GM23338 (cell line): ENCODE measurements around the gene SH3GL2. TPM values are rescaled to one million over a fixed set of nuclear protein-coding genes. Genes with fewer than 3 reads are reported as not detected.

Source experiments
- ATAC-seq: fragments of 200-7000 bp; cut with Tn5 transposase; 3 replicates; pipeline ENCODE4 v1.9.1; 2020
- DNase-seq: peaks from one replicate; pipeline ENCODE4 v3.0.0-alpha.2; 2015; ENCODE audit warnings: low spot score
- H2AFZ ChIP-seq: fragments of 200-600 bp; sonication (generic); 2 replicates; pipeline ENCODE4 v1.8.0; 2016; ENCODE audit warnings: antibody characterized with exemption, mild to moderate bottlenecking, moderate library complexity
- H3F3A ChIP-seq: fragments of 200-600 bp; sonication (generic); replicated peaks from 2 replicates; pipeline ENCODE4 v1.8.0; 2017; ENCODE audit warnings: antibody characterized with exemption, mixed run types, low read depth
- H3K27ac ChIP-seq: fragments of 200-600 bp; sonication (generic); 2 replicates; pipeline ENCODE4 v1.6.1; 2016; ENCODE audit warnings: low read depth
- H3K27me3 ChIP-seq: fragments of 200-600 bp; sonication (generic); 2 replicates; pipeline ENCODE4 v1.8.0; 2016; ENCODE audit warnings: mild to moderate bottlenecking, mixed run types, moderate library complexity; ENCODE audit not compliant: insufficient read depth
- H3K36me3 ChIP-seq: fragments of 200-600 bp; sonication (generic); 2 replicates; pipeline ENCODE4 v1.8.0; 2016; ENCODE audit warnings: mild to moderate bottlenecking; ENCODE audit not compliant: insufficient read depth
- H3K4me1 ChIP-seq: fragments of 200-600 bp; sonication (generic); 2 replicates; pipeline ENCODE4 v1.8.0; 2016; ENCODE audit warnings: mild to moderate bottlenecking, moderate library complexity; ENCODE audit not compliant: insufficient read depth
- H3K4me2 ChIP-seq: fragments of 200-600 bp; sonication (generic); 2 replicates; pipeline ENCODE4 v1.7.1; 2017; ENCODE audit warnings: mixed run types
- H3K4me3 ChIP-seq: fragments of 200-600 bp; sonication (generic); 2 replicates; pipeline ENCODE4 v1.6.1; 2016; ENCODE audit warnings: mixed run types
- H3K79me2 ChIP-seq: fragments of 200-600 bp; sonication (generic); replicated peaks from 2 replicates; pipeline ENCODE4 v1.8.0; 2017; ENCODE audit warnings: mild to moderate bottlenecking; ENCODE audit not compliant: insufficient read depth
- H3K9me2 ChIP-seq: fragments of 200-600 bp; sonication (generic); 2 replicates; pipeline ENCODE4 v1.8.0; 2017; ENCODE audit not compliant: insufficient read depth
- H4K20me1 ChIP-seq: fragments of 200-600 bp; sonication (generic); replicated peaks from 2 replicates; pipeline ENCODE4 v1.8.0; 2017; ENCODE audit warnings: mild to moderate bottlenecking; ENCODE audit not compliant: insufficient read depth
- H3K27ac Mint-ChIP-seq: 2 replicates; pipeline ENCODE4 v1.8.0; 2020; ENCODE audit warnings: inconsistent platforms, mild to moderate bottlenecking, moderate library complexity, mixed read lengths
- H3K27me3 Mint-ChIP-seq: 3 replicates; pipeline ENCODE4 v1.8.0; 2022; ENCODE audit warnings: low read depth, mild to moderate bottlenecking, moderate library complexity, mixed read lengths, inconsistent platforms; ENCODE audit not compliant: insufficient read depth, poor library complexity
- H3K36me3 Mint-ChIP-seq: 3 replicates; pipeline ENCODE4 v1.8.0; 2021; ENCODE audit warnings: low read depth, mild to moderate bottlenecking, inconsistent platforms, moderate library complexity, mixed read lengths
- H3K4me1 Mint-ChIP-seq: 3 replicates; pipeline ENCODE4 v1.8.0; 2020; ENCODE audit warnings: mild to moderate bottlenecking, inconsistent platforms, mixed read lengths
- H3K4me3 Mint-ChIP-seq: 3 replicates; pipeline ENCODE4 v1.8.0; 2021; ENCODE audit warnings: moderate library complexity, mild to moderate bottlenecking, inconsistent platforms, mixed read lengths
- H3K9me3 Mint-ChIP-seq: 3 replicates; pipeline ENCODE4 v1.8.0; 2020; ENCODE audit warnings: moderate library complexity, mild to moderate bottlenecking, inconsistent platforms, mixed read lengths
- CTCF ChIP-seq, 2 experiments: fragments of 200-600 bp in 1 of 2; sonication (generic) in 1 of 2; conservative IDR thresholded peaks; 2 replicates each; pipeline versions ENCODE4 v1.5.1 to v1.6.1; 2016 to 2017; ENCODE audit warnings: antibody characterized with exemption in 2 of 2, low read depth in 2 of 2, mild to moderate bottlenecking in 2 of 2, moderate library complexity in 1 of 2
- ETS1 ChIP-seq: IDR thresholded peaks from 2 replicates; pipeline ENCODE4 v1.6.1; 2016; ENCODE audit warnings: antibody characterized with exemption
- EZH2phosphoT487 ChIP-seq: fragments of 200-600 bp; sonication (generic); IDR thresholded peaks from one replicate; pipeline ENCODE4 v1.8.1; 2018; ENCODE audit warnings: antibody characterized with exemption; ENCODE audit not compliant: unreplicated experiment
- POLR2AphosphoS5 ChIP-seq: IDR thresholded peaks from 2 replicates; pipeline ENCODE4 v1.6.1; 2016; ENCODE audit warnings: antibody characterized with exemption, low read depth
- REST ChIP-seq: IDR thresholded peaks from one replicate; pipeline ENCODE4 v1.6.1; 2018; ENCODE audit warnings: antibody characterized with exemption; ENCODE audit not compliant: unreplicated experiment
- STAT1 ChIP-seq: IDR thresholded peaks from one replicate; pipeline ENCODE4 v1.6.1; 2016; ENCODE audit warnings: antibody characterized with exemption; ENCODE audit not compliant: unreplicated experiment
- ZNF114 ChIP-seq: fragments of 250-450 bp; sonication (Bioruptor Pico); IDR thresholded peaks from 2 replicates; pipeline ENCODE4 v1.5.0; 2020; ENCODE audit warnings: mild to moderate bottlenecking, moderate library complexity
- ZNF331 ChIP-seq: fragments of 250-450 bp; sonication (Bioruptor Pico); IDR thresholded peaks from 2 replicates; pipeline ENCODE4 v1.5.0; 2020; ENCODE audit warnings: low read depth, mild to moderate bottlenecking, moderate library complexity
- polyA plus RNA-seq: library from polyadenylated mRNA; unstranded; fragments of >200 nt; fragmentation: Nextera tagmentation; extraction: Ambion mirVana; gene quantifications from 2 replicates; pipeline ENCODE4 v1.2.1, GENCODE V29; 2016
- total RNA-seq: library from RNA; depleted of rRNA; stranded (reverse); fragments of >200 nt; shearing (Covaris generic); gene quantifications from 2 replicates; pipeline ENCODE4 v1.2.3, GENCODE V29; 2014

SH3GL2 gene
- total and polyA plus RNA-seq, 2 experiments from 2014 or later = 5.9 to 8.6 TPM

GRCh38 chr9:17665450-17665849 is 86.6 kb downstream of the SH3GL2 start (continued):
- TF ChIP-seq REST (no peak), ZNF114 (CRISPR knock-in tag) (no peak), POLR2AphosphoS5 (no peak), CTCF (conservative IDR thresholded peaks at IDR 0.05; ENCODE audit: low read depth in 2 of 2) (no peak), STAT1 (no peak), EZH2phosphoT487 (no peak)

GRCh38 chr9:17669206-17669605 is 90.3 kb downstream of the SH3GL2 start:
- Histone ChIP-seq H3K4me3 (no peak overlapping the region), H3F3A (no peaks in the 10 kb centered on the region), H3K36me3 (no peaks in the 10 kb centered on the region), H3K27me3 (no peaks in the 10 kb centered on the region), H3K27ac (no peak overlapping the region), H2AFZ (no peak overlapping the region), H3K9me2 (peaks cover 6% of the 10 kb centered on the region; the same call in 1 of the 2 replicates), H3K4me2 (no peak overlapping the region), H3K4me1 (peaks cover 12% of the 10 kb centered on the region; the same call in 1 of the 2 replicates), H4K20me1 (no peaks in the 10 kb centered on the region), H3K79me2 (no peaks in the 10 kb centered on the region)
- H3K27me3 Mint-ChIP-seq = no peaks in the 10 kb centered on the region
- TF ChIP-seq ZNF331 (CRISPR knock-in tag) (no peak), STAT1 (no peak)
- H3K4me1 Mint-ChIP-seq = peaks cover 8% of the 10 kb centered on the region; the same call in 2 of the 3 replicates
- H3K36me3 Mint-ChIP-seq = no peaks in the 10 kb centered on the region
- ATAC-seq (no peak), DNase-seq (no peak)
- no peak overlapping the region for H3K27ac Mint-ChIP-seq
- H3K9me3 Mint-ChIP-seq = no peaks in the 10 kb centered on the region
- no peak overlapping the region for H3K4me3 Mint-ChIP-seq

GRCh38 chr9:17682684-17683083 is 103.8 kb downstream of the SH3GL2 start:
- Histone ChIP-seq H3K9me2 (no peaks in the 10 kb centered on the region), H3K27me3 (no peaks in the 10 kb centered on the region), H3K79me2 (no peaks in the 10 kb centered on the region), H2AFZ (no peak overlapping the region), H3K4me3 (no peak overlapping the region), H3K4me1 (no peaks in the 10 kb centered on the region), H3F3A (no peaks in the 10 kb centered on the region), H3K27ac (no peak overlapping the region), H4K20me1 (no peaks in the 10 kb centered on the region), H3K36me3 (no peaks in the 10 kb centered on the region), H3K4me2 (no peak overlapping the region)
- Mint-ChIP-seq H3K27me3 (peaks cover 3% of the 10 kb centered on the region), H3K9me3 (peaks cover 8% of the 10 kb centered on the region; the same call in 2 of the 3 replicates), H3K27ac (no peak overlapping the region), H3K4me1 (no peaks in the 10 kb centered on the region), H3K4me3 (no peak overlapping the region), H3K36me3 (no peaks in the 10 kb centered on the region; the same call in 2 of the 3 replicates)
- no peak for ATAC-seq
- no peak for DNase-seq
- no peak for TF ChIP-seq CTCF (conservative IDR thresholded peaks at IDR 0.05; ENCODE audit: low read depth in 2 of 2)
- no peak for TF ChIP-seq ZNF331 (CRISPR knock-in tag)
- no peak for TF ChIP-seq ETS1
- TF ChIP-seq ZNF114 (CRISPR knock-in tag) = no peak
- no peak for TF ChIP-seq EZH2phosphoT487
